Astrocyte (in vitro differentiated cells and primary cell): ENCODE measurements around the gene CCNG2. TPM values are rescaled to one million over a fixed set of nuclear protein-coding genes. Genes with fewer than 3 reads are reported as not detected.

Source experiments
- DNase-seq: peaks from one replicate; pipeline ENCODE4 v3.0.0-alpha.2; 2010; ENCODE audit warnings: low read depth
- FAIRE-seq: peaks from 2 replicates; lab custom pipeline; 2011; peaks lifted over from hg19 to GRCh38; lab: Jason Lieb, UNC
- H2AFZ ChIP-seq: 2 replicates; pipeline ENCODE4 v1.6.0; 2012; ENCODE audit warnings: low read depth, low read length, inconsistent platforms
- H3K27ac ChIP-seq: 2 replicates; pipeline ENCODE4 v1.5.1; 2011; ENCODE audit warnings: low read depth, low read length, inconsistent platforms
- H3K27me3 ChIP-seq: 2 replicates; pipeline ENCODE4 v1.6.0; 2011; ENCODE audit warnings: low read length, inconsistent platforms; ENCODE audit not compliant: insufficient read depth
- H3K36me3 ChIP-seq: 2 replicates; pipeline ENCODE4 v1.5.1; 2011; ENCODE audit warnings: low read length, inconsistent platforms; ENCODE audit not compliant: insufficient read depth
- H3K4me1 ChIP-seq: 2 replicates; pipeline ENCODE4 v1.5.1; 2011; ENCODE audit warnings: low read length, inconsistent platforms; ENCODE audit not compliant: insufficient read depth
- H3K4me2 ChIP-seq: 2 replicates; pipeline ENCODE4 v1.6.0; 2012; ENCODE audit warnings: low read length, inconsistent platforms
- H3K4me3 ChIP-seq: 2 replicates; pipeline ENCODE4 v1.5.1; 2011; ENCODE audit warnings: low read depth, mild to moderate bottlenecking, low read length, inconsistent platforms; ENCODE audit not compliant: insufficient read depth
- H3K79me2 ChIP-seq: 2 replicates; pipeline ENCODE4 v1.6.0; 2012; ENCODE audit warnings: mild to moderate bottlenecking, low read length, inconsistent platforms; ENCODE audit not compliant: insufficient read depth
- H3K9ac ChIP-seq: 2 replicates; pipeline ENCODE4 v1.6.0; 2012; ENCODE audit warnings: mild to moderate bottlenecking, low read length, inconsistent platforms
- H3K9me3 ChIP-seq: 2 replicates; pipeline ENCODE4 v1.5.1; 2012; ENCODE audit warnings: low read depth, mild to moderate bottlenecking, low read length, inconsistent platforms; ENCODE audit not compliant: insufficient read depth
- H4K20me1 ChIP-seq: 2 replicates; pipeline ENCODE4 v1.6.0; 2012; ENCODE audit warnings: low read length, inconsistent platforms; ENCODE audit not compliant: insufficient read depth
- H3K27ac Mint-ChIP-seq: one replicate; pipeline ENCODE4 v1.8.0; 2021; ENCODE audit warnings: mild to moderate bottlenecking, mixed read lengths; ENCODE audit not compliant: unreplicated experiment
- H3K27me3 Mint-ChIP-seq: one replicate; pipeline ENCODE4 v1.8.0; 2021; ENCODE audit warnings: low read depth, mixed read lengths; ENCODE audit not compliant: unreplicated experiment
- H3K36me3 Mint-ChIP-seq: one replicate; pipeline ENCODE4 v1.8.0; 2021; ENCODE audit warnings: low read depth, mixed read lengths; ENCODE audit not compliant: unreplicated experiment
- H3K4me1 Mint-ChIP-seq: one replicate; pipeline ENCODE4 v1.8.0; 2021; ENCODE audit warnings: low read depth, mixed read lengths; ENCODE audit not compliant: unreplicated experiment
- H3K4me3 Mint-ChIP-seq: one replicate; pipeline ENCODE4 v1.8.0; 2021; ENCODE audit warnings: mild to moderate bottlenecking, moderate library complexity, mixed read lengths; ENCODE audit not compliant: unreplicated experiment
- H3K9me3 Mint-ChIP-seq: one replicate; pipeline ENCODE4 v1.8.0; 2021; ENCODE audit warnings: mild to moderate bottlenecking, mixed read lengths; ENCODE audit not compliant: unreplicated experiment
- EZH2 ChIP-seq: IDR thresholded peaks from 2 replicates; pipeline ENCODE4 v1.6.1; 2012; ENCODE audit warnings: mild to moderate bottlenecking, low read length, inconsistent platforms; ENCODE audit not compliant: insufficient read depth
- total RNA-seq: library from RNA; stranded (reverse); gene quantifications from 2 replicates; pipeline ENCODE4 v1.2.1, GENCODE V29; 2021
- TF ChIP-seq, protein P1 (sequence below): IDR thresholded peaks from 2 replicates; pipeline ENCODE4 v1.5.1; 2011; ENCODE audit warnings: low read depth, mild to moderate bottlenecking, inconsistent platforms, low read length, moderate library complexity; ENCODE audit not compliant: insufficient read depth

Gene CCNG2
- total RNA-seq, 1 donor from 2014 or later = 54.7 TPM

DNA sequence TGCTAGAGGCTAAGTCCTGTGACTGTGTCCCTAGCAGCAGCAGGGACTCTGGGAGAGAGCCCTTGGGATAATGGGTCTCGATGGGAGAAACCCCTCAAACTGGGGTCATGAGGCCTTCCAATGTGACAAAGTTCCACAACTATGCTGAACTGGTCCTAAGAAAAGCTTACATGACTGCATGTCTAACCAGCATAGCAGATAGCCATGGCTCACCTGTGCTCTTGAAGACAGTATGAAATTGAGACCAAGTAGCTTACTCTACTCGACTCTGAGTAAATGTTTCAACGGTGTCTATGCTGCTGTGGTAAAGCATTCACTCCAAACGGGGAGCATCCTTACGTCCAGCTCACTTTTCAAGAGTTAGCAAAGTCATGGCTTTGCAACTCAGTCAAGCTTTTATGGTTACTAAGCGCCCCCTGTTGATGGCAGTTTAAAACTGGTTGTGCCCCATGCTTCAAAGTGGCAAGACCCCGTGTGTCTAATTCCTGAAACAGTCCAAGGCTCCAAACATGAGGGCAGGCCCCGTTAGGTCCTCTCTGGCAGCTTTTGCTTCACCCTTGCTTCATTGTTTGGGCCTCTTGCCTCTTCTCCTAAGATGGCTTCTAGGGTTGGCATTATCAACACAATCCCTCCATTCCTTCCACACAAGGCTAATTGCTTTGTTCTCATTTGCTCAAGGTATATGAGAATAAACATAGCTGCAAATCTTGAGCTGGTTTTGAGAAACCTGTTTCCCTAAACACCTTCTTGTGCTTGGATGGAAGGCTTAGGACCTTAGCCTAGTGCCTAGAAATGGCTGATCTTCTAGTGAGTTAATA, 46.6 kb downstream of the CCNG2 start:
- no peak overlapping the region for H3K9ac ChIP-seq
- no peaks in the 10 kb centered on the region for H3K36me3 ChIP-seq
- no peak overlapping the region for H2AFZ ChIP-seq
- H3K27ac ChIP-seq = no peak overlapping the region
- H3K27me3 Mint-ChIP-seq = peaks cover 31% of the 10 kb centered on the region
- H3K27me3 ChIP-seq = peaks cover 28% of the 10 kb centered on the region
- H3K9me3 Mint-ChIP-seq = no peaks in the 10 kb centered on the region
- H3K4me1 ChIP-seq = no peaks in the 10 kb centered on the region
- H3K27ac Mint-ChIP-seq = peak overlapping the region; percentile 15
- FAIRE-seq (peak; percentile 50), DNase-seq (peak; percentile 62)
- H3K9me3 ChIP-seq = no peaks in the 10 kb centered on the region
- H3K79me2 ChIP-seq = no peaks in the 10 kb centered on the region
- no peak overlapping the region for H3K4me2 ChIP-seq
- H3K4me3 Mint-ChIP-seq = no peak overlapping the region
- H3K36me3 Mint-ChIP-seq = no peaks in the 10 kb centered on the region
- no peak overlapping the region for H3K4me3 ChIP-seq
- no peaks in the 10 kb centered on the region for H3K4me1 Mint-ChIP-seq
- H4K20me1 ChIP-seq = no peaks in the 10 kb centered on the region
- no peak for TF ChIP-seq EZH2
- TF ChIP-seq, protein P1, sequence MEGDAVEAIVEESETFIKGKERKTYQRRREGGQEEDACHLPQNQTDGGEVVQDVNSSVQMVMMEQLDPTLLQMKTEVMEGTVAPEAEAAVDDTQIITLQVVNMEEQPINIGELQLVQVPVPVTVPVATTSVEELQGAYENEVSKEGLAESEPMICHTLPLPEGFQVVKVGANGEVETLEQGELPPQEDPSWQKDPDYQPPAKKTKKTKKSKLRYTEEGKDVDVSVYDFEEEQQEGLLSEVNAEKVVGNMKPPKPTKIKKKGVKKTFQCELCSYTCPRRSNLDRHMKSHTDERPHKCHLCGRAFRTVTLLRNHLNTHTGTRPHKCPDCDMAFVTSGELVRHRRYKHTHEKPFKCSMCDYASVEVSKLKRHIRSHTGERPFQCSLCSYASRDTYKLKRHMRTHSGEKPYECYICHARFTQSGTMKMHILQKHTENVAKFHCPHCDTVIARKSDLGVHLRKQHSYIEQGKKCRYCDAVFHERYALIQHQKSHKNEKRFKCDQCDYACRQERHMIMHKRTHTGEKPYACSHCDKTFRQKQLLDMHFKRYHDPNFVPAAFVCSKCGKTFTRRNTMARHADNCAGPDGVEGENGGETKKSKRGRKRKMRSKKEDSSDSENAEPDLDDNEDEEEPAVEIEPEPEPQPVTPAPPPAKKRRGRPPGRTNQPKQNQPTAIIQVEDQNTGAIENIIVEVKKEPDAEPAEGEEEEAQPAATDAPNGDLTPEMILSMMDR = peak; percentile 75

DNA sequence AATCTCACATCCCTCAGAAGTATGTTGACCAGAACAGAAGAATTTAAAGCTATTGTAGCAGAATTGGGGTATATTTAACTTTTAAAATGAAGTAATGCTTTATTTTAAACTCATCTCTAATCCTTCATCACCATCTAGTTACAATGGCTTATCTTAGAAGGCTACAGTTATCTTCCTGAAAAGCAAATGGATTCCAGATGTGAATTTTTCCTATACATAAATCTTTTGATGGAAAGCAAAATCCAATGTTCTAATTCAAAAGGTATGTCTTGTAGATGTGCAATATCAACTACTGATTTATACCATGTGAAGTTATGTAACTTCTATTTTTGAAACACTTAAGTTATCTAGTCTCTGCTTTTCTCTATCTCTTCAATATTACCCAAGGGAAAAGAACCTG, 47.6 kb downstream of the CCNG2 start:
- Mint-ChIP-seq H3K9me3 (no peaks in the 10 kb centered on the region), H3K27ac (no peak overlapping the region), H3K4me3 (no peak overlapping the region), H3K27me3 (peaks cover 33% of the 10 kb centered on the region), H3K4me1 (no peaks in the 10 kb centered on the region), H3K36me3 (no peaks in the 10 kb centered on the region)
- Histone ChIP-seq H3K4me2 (no peak overlapping the region), H3K27me3 (peaks cover 32% of the 10 kb centered on the region), H3K27ac (no peak overlapping the region), H3K36me3 (no peaks in the 10 kb centered on the region), H4K20me1 (no peaks in the 10 kb centered on the region), H3K4me3 (no peak overlapping the region), H3K9me3 (no peaks in the 10 kb centered on the region), H3K79me2 (no peaks in the 10 kb centered on the region), H3K4me1 (no peaks in the 10 kb centered on the region), H2AFZ (no peak overlapping the region), H3K9ac (no peak overlapping the region)
- no peak for DNase-seq
- TF ChIP-seq, protein P1 = no peak
- no peak for TF ChIP-seq EZH2
- no peak for FAIRE-seq

DNA sequence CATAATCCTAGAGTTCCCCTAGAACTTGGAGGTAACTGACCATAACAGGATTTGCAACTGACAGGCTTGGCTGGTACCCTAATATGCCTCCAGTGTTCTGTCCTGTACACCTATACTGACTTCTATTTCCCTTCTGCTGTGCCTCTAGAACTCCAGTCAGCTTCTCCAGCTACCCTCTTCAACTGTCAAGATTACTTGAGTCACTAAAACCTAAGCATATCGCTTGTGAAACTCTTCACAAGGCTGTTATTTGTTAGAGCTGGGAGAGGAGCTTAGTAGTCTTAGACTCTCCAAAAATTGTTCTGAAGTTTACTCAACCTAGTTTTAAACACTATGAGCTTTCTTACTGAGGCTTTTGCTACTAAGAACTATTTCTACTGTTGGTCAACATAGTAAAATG, 52.0 kb downstream of the CCNG2 start:
- Histone ChIP-seq H3K27ac (no peak overlapping the region), H3K4me2 (no peak overlapping the region), H3K4me3 (no peak overlapping the region), H4K20me1 (no peaks in the 10 kb centered on the region), H3K36me3 (no peaks in the 10 kb centered on the region), H3K4me1 (no peaks in the 10 kb centered on the region), H3K79me2 (no peaks in the 10 kb centered on the region), H3K9me3 (no peaks in the 10 kb centered on the region), H2AFZ (no peak overlapping the region), H3K9ac (no peak overlapping the region), H3K27me3 (peaks cover 46% of the 10 kb centered on the region)
- Mint-ChIP-seq H3K27ac (no peak overlapping the region), H3K36me3 (no peaks in the 10 kb centered on the region), H3K4me1 (no peaks in the 10 kb centered on the region), H3K27me3 (peaks cover 43% of the 10 kb centered on the region), H3K4me3 (no peak overlapping the region), H3K9me3 (no peaks in the 10 kb centered on the region)
- FAIRE-seq (no peak), DNase-seq (no peak)
- TF ChIP-seq, protein P1 = no peak
- TF ChIP-seq EZH2 = no peak
